GM18873 (cell line): ENCODE measurements around the gene TTBK2.
"Not testable (repeated sequence)": the region's sequence is repeated elsewhere in the genome, so short reads cannot be mapped to it uniquely, and the experiment has no call there.

ENCODE experiments used
- ATAC-seq: cut with Tn5 transposase; IDR thresholded peaks from one replicate; pipeline ENCODE4 v1.9.1; 2021; ENCODE audit warnings: mild to moderate bottlenecking, moderate library complexity, moderate number of reproducible peaks; ENCODE audit not compliant: unreplicated experiment, low FRiP score

The TTBK2 gene

DNA sequence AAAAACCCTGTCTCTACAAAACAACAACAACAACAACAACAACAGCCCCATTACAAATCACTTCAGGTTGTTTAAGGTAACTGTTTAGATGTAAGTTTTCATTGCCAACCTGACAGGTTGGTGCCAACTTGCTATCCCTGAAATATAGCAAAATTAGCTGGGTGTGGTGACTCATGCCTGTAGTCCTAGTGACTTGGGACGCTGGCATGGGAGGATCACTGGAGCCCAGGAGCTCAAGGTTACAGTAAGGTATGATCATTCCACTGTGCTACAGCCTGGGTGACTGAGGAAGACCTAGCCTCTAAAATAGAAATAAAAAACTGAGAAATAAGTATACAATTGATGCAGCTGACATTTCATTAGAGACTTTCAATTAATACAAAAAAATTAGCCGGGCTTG lies 147.7 kb downstream of the TTBK2 start:
- ATAC-seq: no peak

DNA sequence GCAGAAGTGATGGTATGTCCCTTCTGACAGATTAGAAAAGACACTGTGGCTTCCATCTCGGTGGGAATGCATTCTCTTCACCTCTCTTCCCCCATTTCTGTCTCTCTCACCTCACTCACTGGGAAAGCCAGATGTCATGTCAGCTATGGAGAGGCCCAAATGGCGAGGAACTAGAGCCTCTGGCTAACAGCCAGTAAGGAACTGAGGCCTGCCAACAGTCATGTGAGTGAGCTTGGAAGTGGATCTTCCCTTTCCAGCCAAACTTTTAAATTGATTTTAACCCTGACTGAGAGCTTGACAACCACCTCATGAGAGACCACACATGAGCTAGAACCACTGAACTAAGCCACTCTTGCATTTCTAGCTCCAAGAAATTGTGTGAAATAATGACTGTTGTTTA lies 148.4 kb downstream of the TTBK2 start:
- no peak for ATAC-seq

GRCh38 chr15:42766109-42766508 lies 154.5 kb downstream of the TTBK2 start:
- ATAC-seq: not testable (repeated sequence)

- not testable (repeated sequence) for ATAC-seq
Measured at GRCh38 chr15:42764154-42764731, 156.3 kb downstream of the TTBK2 start.

DNA sequence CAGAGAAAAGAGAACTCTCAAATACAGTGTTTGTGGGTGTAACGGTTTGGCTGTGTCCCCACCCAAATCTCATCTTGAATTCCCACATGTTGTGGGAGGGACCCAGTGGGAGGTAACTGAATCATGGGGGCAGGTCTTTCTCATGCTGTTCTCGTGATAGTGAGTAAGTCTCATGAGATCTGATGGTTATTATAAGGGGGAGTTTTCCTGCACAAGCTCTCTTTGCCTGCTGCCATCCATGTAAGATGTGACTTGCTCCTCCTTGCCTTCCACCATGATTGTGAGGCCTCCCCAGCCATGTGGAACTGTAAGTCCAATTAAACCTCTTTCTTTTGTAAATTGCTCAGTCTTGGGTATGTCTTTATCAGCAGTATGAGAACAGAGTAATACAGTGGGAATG lies 158.8 kb downstream of the TTBK2 start:
- ATAC-seq: not testable (repeated sequence)

DNA sequence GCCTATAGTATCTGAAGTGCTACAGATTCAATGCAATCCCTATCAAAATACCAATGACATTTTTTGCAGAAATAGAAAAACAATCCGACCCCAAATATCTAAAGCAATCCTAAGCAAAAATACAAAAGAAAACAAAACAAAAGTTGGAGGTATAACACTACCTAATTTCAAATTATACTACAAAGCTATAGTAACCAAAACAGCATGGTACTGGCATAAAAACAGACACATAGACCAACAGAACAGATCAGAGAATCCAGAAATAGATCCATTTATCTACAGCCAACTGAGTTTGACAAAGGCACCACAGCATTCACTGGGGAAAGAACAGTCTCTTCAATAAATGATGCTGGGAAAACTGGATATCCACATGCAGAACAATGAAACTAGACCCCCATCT lies 159.8 kb downstream of the TTBK2 start:
- ATAC-seq: no peak

GRCh38 chr15:42759093-42759492 lies 161.5 kb downstream of the TTBK2 start:
- ATAC-seq: no peak

DNA sequence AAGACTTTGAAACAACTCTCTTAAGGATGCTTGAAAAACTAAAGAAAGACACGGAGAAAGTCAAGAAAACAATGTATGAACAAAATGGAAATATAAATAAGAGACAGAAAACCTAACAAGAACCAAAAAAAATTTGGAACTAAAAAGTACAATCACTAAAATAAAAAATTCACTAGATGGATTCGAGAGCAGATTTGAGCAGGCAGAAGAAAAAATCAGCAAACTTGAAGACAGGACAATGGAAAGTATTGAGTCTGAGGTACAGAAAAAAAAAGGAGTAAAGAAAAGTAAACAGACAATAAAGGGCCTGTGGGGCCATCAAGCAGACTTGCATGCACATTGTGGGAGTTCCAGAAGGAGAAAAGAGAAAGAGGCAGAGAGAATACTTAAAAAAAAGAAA lies 170.3 kb downstream of the TTBK2 start:
- no peak for ATAC-seq

- ATAC-seq: no peak
Measured at GRCh38 chr15:42749266-42749665, 171.3 kb downstream of the TTBK2 start.

GRCh38 chr15:42744195-42744594 lies 176.4 kb downstream of the TTBK2 start:
- no peak for ATAC-seq

DNA sequence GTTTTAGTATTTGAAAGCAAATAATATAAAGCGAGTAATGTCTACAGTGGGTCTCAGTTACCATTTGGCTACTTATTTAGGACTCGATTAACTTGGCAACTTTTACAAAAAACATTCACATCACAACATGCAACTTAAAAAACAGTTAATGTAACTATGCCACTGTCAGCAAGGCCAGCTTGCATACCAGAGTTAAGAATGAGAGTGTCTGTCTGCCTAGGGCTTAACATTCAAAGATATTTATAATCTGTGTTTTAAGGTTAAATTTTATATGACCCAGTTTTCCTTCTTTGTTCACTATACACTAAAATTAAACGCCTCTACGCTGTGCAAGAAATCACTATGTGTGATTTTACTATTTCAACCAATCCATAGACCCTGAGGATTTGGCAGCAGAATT lies 178.4 kb downstream of the TTBK2 start:
- no peak for ATAC-seq

DNA sequence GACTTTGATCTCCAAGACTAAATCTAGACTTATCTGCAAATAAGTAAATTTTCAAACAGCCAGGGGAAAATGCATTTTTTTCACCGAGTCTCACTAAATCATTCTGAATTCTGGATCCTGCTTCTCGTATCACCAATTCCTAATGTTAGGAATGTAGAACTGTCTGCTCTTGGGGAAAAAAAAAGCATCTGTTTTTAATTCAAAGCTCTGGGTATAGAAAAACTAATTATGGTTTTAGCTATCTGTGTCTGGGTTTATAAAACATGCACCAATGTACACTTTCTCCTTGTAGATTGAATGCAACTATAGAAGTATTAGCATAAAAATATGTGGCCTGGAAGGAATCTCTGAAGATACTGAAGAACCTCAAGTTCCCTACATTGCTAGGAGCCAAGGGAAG lies 178.9 kb downstream of the TTBK2 start:
- no peak for ATAC-seq

DNA sequence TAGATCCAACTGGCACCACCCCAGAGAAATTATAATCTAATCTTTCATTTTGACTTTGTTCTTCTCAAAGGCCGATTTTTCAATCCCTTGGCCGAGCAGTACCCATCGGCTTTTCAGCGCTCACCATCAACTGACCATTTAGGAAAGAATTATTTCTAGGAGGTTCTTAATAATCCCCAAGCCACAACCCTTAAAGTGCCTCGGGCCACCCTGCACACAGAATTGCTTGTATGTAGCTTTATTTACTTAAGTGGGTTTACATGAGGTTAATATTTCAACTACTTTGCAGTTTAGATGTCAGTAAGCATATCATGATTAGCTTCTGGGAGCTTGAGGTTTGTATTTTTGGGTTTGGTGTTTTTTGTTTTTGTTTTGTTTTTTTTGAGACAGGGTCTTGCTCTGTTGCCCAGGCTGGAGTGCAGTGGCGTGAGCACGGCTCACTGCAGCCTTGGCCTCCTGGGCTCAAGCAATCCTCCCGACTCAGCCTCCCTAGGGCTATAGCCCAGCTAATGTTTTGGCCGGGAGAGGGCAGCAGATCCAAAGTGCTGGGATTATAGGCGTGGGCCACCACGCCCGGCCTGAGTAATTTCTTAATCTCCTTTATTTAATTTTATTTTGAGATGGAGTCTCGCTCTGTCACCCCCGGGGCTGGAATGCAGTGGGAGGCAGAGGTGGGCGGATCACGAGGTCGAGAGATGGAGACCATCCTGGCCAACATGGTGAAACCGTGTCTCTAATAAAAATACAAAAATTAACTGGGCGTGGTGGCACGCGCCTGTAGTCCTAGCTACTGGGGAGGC lies 182.8 kb downstream of the TTBK2 start:
- no peak for ATAC-seq

DNA sequence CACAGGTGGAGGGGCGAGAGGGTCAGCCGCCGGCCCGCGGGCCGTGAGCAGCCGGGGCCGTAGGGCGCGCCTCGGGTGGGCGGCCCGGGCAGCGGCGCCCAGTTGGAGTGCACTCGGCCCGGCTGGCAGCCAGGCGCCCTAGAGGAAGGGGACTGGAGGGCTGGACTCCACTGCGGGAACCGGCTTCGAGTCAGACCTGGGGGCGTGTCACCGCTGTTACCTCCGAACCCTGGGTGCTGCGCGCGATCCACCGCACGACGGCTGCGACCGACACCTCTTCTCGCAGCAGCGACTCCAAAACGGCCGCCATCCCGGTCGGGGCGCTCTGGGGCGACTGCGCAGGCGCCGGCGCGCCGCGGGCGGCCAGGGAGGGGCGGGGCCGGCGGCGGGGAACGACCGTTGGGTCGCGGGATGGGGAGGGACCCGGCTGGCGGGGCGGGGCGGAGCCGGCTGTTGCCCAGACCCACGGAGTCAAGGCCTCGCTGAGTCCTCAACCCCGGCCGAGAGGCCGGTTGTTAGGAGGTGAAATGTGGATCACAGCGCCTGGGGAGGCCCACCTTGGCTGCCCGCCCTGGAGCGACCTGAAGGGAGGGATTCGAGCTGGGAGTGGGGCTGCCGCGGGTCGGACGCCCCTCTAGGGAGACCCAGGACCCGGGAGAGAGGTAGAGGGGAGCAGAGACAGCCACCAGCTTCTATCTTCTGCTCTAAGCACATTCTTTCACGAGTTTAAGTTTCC lies 183.6 kb downstream of the TTBK2 start, which contains the start of gene CDAN1:
TSS of gene CDAN1 (minus strand) at position 336 of the 736 bp plus-strand sequence. CDS start at position 310, 26 bp downstream.
- no peak for ATAC-seq

GRCh38 chr15:42736178-42736792 lies 184.3 kb downstream of the TTBK2 start:
- ATAC-seq: no peak

- no peak for ATAC-seq
Measured at GRCh38 chr15:42735382-42736165, 185.0 kb downstream of the TTBK2 start.

GRCh38 chr15:42734076-42734672 lies 186.4 kb downstream of the TTBK2 start:
- ATAC-seq: no peak

- ATAC-seq: no peak
Measured at GRCh38 chr15:42733027-42733426, 187.6 kb downstream of the TTBK2 start.

- ATAC-seq: no peak
Measured at GRCh38 chr15:42732095-42732827, 188.3 kb downstream of the TTBK2 start.
